Measurements from ENCODE around the gene CDKN1B.

DNA sequence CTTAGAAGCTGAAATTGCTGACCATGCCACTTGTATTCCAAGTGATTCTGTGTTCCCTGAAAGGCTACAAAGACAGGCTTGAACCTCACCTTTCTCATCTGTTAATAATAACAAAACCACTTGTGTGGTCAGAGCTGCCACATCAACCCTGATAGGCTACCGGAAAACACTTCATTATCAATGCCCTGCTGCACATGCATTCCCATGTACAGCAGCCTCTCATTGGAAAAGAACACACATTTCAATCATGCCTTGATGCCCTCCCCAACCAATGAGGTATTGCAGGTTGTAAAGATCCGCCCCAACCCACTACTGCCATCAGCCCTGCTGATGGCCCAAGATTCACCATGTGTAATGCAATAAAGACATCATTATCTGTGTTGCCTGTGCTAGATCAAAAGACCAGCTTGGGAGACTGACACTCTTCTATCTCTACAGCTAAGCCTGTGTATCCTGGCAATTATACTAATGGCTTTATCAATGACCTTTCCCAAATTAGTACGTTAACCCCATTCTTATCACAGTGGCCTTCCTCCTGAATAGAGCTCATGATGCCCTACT, 24.0 kb upstream of the CDKN1B start:
- TF ChIP-seq, protein P1, sequence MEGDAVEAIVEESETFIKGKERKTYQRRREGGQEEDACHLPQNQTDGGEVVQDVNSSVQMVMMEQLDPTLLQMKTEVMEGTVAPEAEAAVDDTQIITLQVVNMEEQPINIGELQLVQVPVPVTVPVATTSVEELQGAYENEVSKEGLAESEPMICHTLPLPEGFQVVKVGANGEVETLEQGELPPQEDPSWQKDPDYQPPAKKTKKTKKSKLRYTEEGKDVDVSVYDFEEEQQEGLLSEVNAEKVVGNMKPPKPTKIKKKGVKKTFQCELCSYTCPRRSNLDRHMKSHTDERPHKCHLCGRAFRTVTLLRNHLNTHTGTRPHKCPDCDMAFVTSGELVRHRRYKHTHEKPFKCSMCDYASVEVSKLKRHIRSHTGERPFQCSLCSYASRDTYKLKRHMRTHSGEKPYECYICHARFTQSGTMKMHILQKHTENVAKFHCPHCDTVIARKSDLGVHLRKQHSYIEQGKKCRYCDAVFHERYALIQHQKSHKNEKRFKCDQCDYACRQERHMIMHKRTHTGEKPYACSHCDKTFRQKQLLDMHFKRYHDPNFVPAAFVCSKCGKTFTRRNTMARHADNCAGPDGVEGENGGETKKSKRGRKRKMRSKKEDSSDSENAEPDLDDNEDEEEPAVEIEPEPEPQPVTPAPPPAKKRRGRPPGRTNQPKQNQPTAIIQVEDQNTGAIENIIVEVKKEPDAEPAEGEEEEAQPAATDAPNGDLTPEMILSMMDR (IDR thresholded peaks at IDR 0.05) = no peak
- TF ChIP-seq SIN3A (IDR thresholded peaks at IDR 0.05; ENCODE audit: borderline replicate concordance, insufficient read depth, low read depth, low read length) = no peak
- no peak for TF ChIP-seq REST (IDR thresholded peaks at IDR 0.05; ENCODE audit: insufficient read depth in 1 of 2, low read depth in 2 of 2, low read length in 1 of 2)
- no peak for TF ChIP-seq POLR2AphosphoS5 (IDR thresholded peaks at IDR 0.05; ENCODE audit: low read depth, low read length)
